Subcutaneous adipose tissue (tissue), 4 donors: ENCODE measurements around the gene NHERF2. TPM values are rescaled to one million over a fixed set of nuclear protein-coding genes. Genes with fewer than 3 reads are reported as not detected.

ENCODE experiments used
- total RNA-seq, 4 donors: library from RNA; depleted of rRNA; stranded (reverse); fragments of >200 nt; gene quantifications; one replicate each; pipeline ENCODE4 v1.1.0, GENCODE V29; 2016
- TF ChIP-seq, protein P1 (sequence below): fragments of 450-650 bp; IDR thresholded peaks from one replicate; pipeline ENCODE4 v1.5.1; 2016; ENCODE audit warnings: low read depth, mild to moderate bottlenecking, control low read depth, antibody characterized with exemption, moderate library complexity

NHERF2 gene
- total RNA-seq, 4 donors from 2014 or later, result 15.1 to 140 (median 48.9) TPM

DNA sequence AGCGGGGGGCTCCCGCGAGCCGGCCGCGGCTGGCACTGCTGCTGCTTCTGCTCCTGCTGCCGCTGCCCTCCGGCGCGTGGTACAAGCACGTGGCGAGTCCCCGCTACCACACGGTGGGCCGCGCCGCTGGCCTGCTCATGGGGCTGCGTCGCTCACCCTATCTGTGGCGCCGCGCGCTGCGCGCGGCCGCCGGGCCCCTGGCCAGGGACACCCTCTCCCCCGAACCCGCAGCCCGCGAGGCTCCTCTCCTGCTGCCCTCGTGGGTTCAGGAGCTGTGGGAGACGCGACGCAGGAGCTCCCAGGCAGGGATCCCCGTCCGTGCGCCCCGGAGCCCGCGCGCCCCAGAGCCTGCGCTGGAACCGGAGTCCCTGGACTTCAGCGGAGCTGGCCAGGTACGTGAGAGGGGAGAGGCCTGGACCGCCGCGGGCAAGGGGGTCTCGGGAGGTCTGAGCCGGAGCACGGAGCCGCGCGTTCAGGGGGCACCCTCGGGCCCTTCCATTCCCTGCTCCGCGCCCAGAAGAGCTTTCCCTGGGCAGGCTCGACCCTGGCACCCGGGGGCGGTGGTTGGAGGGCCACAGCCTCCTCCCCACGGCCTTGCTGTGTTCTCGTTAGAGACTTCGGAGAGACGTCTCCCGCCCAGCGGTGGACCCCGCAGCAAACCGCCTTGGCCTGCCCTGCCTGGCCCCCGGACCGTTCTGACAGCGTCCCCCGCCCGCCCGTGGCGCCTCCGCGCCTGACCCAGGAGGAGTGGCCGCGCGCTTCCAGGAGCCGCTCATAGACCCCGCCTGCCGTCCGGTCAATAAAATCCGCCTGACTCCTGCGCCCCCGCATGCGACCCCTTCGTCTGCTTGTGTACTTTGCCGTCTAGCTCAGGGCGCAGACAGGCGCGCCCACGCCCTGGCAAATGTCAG is 6.5 kb upstream of the NHERF2 start:
- TF ChIP-seq, protein P1, sequence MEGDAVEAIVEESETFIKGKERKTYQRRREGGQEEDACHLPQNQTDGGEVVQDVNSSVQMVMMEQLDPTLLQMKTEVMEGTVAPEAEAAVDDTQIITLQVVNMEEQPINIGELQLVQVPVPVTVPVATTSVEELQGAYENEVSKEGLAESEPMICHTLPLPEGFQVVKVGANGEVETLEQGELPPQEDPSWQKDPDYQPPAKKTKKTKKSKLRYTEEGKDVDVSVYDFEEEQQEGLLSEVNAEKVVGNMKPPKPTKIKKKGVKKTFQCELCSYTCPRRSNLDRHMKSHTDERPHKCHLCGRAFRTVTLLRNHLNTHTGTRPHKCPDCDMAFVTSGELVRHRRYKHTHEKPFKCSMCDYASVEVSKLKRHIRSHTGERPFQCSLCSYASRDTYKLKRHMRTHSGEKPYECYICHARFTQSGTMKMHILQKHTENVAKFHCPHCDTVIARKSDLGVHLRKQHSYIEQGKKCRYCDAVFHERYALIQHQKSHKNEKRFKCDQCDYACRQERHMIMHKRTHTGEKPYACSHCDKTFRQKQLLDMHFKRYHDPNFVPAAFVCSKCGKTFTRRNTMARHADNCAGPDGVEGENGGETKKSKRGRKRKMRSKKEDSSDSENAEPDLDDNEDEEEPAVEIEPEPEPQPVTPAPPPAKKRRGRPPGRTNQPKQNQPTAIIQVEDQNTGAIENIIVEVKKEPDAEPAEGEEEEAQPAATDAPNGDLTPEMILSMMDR, result no peak

DNA sequence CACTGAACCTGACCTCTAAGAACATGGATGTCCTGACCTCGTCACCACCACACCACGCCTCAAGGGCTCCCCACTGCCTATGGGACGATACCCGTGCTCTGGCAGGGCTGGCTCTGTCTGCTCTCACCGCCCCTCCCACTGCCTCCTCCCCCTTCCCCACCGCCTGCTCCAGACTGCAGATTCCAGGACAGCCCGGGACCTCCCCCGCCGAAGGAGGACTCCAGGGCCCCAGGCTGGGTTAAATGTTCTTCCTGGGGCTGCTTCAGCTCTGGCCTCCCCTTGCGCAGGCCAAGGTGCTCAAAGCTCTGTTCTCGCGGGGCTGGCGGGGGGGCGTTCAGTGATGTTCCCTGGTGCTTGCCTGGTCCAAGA is 4.0 kb upstream of the NHERF2 start:
- TF ChIP-seq, protein P1, result no peak

DNA sequence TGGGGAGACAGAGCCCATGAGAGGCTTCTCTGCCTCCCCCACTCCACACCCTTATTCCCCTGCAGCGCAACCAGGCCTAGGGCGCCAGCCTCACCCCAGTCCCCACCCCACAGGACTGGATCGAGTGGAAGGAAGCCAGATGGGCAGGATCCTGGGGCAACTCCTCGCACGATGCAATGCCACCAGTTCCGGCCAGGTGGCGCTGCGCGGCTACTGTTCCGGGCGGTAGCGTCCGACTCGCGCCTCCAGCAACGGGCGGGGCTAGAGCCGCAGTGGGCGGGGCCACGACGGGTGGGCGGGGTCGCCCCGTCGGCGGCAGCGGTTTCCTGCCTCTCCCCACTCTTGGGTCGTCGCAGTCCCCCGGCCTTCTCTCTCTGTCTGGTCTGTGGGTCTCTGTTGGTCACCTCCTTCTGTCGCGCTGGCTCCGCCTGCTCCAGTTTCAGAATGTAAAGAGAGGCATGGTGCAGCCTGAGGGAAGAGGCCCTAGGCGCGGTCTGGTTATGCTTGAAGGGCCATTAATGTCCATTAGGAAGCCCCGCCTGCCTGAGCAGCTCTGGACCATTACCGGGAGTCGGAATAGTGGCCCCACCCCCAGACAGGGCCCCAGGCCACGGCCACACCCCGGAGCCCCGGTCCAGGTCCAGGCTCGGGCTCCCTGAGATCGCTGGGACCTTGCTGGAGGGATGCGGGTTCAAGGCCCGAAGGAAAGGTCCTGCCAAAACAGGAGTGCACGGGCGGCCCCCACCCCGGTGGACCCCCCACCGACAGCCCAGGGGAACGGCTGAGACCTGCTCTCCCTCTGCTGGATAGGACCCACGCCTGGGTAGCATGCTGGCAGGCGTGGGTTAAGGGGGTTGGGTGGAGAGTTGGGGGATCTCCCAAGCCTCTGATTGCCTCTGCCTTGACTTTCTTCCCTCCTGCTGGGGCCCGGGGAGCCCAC is 3.3 kb upstream of the NHERF2 start:
- TF ChIP-seq, protein P1, result no peak

DNA sequence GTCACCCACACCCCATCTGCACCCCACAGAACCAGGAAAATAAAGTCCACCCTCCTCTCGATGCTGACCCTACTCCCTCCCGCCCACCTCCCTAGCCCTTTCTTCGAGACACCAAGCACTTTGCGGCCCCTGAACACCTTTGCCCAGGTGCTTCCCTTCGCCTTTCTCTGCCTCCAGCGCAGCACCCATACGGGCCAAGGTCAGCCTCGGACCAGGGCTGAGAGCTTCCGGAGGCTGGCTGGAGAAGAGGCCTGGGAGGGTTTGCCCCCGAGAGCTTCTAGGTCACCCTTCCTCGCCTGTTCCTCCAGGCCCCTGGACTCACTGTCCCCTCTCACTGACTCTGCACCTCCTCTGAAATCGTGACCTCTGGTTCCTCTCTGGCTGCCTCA is 2.7 kb upstream of the NHERF2 start:
- TF ChIP-seq, protein P1, result no peak

DNA sequence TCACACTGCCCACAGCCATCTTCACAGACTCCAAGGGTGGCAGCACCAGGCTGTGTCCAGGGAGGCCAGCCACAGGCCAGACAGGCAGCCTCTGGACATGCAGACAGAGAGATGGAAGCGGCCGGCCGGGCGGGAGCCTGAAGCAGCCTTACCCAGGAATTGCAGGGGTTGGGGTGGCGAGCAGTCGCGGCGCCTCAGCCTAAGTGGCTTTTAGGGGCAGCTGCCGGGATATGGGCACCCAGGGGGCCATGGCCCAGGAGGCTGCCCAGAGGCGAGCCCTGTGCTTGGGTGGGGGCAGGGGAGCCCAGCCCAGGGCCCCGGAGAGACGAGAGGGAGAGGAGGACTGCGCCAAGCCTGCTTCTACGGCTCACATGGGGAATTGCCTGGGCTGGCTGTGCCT is 1.5 kb upstream of the NHERF2 start:
- TF ChIP-seq, protein P1, result no peak

DNA sequence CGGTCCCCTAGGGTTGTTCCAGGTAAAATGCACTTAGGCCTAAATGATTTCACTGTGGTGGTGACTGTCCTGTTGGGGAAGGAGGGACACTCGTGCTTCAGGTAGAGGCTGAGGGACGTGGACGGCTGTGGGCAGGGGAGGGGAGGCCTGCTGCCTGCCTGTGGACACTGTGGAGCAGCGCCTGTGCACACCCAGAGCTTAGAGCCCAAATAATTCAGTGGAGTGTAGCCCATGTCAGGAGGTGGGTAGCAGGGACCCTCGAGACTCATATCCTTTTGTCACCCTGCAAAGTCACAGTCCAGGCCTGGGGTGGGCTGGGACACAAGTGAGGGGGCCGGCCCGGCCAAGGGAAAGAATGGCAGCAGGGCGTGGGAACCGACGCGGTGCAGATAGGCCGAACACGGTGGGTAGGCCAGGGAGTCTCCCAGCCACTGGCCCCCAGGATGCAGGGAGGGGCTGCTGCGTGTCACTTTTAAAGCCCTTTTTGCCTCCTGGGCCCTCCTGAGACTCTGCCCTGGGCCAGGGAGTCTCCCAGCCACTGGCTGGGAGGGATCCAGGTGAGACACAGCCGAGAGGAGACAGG is 733 bp upstream of the NHERF2 start:
- TF ChIP-seq, protein P1, result no peak
